ENCODE results near the gene ANAPC13. TPM values are rescaled to one million over a fixed set of nuclear protein-coding genes. Genes with fewer than 3 reads are reported as not detected.

The ANAPC13 gene
- total and polyA plus RNA-seq, 2 experiments from 2014 or later: 119 to 149 TPM

DNA sequence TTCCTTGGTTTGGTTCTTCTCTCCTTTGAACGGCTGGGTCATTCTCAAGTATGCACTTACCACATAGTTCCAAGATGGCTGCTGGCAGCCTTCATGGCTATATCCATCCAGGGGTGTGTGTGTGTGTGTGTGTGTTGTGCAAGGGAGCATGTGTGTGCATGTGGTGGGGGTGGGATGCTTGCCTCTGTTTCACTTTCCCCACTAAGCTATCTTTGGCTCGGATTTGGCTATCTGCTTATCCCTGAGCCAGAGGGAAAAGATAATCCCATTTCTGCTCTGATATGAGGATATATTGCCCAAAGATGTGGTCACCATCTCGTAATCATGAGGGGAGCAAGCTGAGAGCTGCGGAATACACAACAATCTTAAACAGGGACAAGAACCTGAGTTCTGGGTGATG is 26.2 kb downstream of the ANAPC13 start:
- Histone ChIP-seq H3K4me1 (ENCODE audit: insufficient read depth) (peaks cover 22% of the 10 kb centered on the region), H3K27me3 (no peaks in the 10 kb centered on the region), H3K36me3 (replicated peaks; ENCODE audit: insufficient read depth, low read depth) (no peaks in the 10 kb centered on the region), H3K9me2 (replicated peaks; ENCODE audit: insufficient read depth) (no peaks in the 10 kb centered on the region), H2AFZ (no peak overlapping the region), H3K79me2 (no peaks in the 10 kb centered on the region), H3K4me3 (no peak overlapping the region), H3K9me3 (ENCODE audit: low read depth) (no peaks in the 10 kb centered on the region), H3K27ac (no peak overlapping the region), H4K20me1 (ENCODE audit: insufficient read depth, poor library complexity, severe bottlenecking) (no peaks in the 10 kb centered on the region), H3K4me2 (no peak overlapping the region)
- TF ChIP-seq, protein P1, sequence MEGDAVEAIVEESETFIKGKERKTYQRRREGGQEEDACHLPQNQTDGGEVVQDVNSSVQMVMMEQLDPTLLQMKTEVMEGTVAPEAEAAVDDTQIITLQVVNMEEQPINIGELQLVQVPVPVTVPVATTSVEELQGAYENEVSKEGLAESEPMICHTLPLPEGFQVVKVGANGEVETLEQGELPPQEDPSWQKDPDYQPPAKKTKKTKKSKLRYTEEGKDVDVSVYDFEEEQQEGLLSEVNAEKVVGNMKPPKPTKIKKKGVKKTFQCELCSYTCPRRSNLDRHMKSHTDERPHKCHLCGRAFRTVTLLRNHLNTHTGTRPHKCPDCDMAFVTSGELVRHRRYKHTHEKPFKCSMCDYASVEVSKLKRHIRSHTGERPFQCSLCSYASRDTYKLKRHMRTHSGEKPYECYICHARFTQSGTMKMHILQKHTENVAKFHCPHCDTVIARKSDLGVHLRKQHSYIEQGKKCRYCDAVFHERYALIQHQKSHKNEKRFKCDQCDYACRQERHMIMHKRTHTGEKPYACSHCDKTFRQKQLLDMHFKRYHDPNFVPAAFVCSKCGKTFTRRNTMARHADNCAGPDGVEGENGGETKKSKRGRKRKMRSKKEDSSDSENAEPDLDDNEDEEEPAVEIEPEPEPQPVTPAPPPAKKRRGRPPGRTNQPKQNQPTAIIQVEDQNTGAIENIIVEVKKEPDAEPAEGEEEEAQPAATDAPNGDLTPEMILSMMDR (IDR thresholded peaks at IDR 0.05; ENCODE audit: poor library complexity): no peak
- TF ChIP-seq EZH2 (IDR thresholded peaks at IDR 0.05; ENCODE audit: borderline replicate concordance): no peak
- TF ChIP-seq EZH2phosphoT487 (IDR thresholded peaks at IDR 0.05; ENCODE audit: low read depth, severe bottlenecking, unreplicated experiment): no peak
- DNase-seq (ENCODE audit: low spot score): no peak
- WGBS (ENCODE audit: low lambda C conversion rate, missing lambda C conversion rate): 81% methylated on average over 4 of the region's 4 CpGs

DNA sequence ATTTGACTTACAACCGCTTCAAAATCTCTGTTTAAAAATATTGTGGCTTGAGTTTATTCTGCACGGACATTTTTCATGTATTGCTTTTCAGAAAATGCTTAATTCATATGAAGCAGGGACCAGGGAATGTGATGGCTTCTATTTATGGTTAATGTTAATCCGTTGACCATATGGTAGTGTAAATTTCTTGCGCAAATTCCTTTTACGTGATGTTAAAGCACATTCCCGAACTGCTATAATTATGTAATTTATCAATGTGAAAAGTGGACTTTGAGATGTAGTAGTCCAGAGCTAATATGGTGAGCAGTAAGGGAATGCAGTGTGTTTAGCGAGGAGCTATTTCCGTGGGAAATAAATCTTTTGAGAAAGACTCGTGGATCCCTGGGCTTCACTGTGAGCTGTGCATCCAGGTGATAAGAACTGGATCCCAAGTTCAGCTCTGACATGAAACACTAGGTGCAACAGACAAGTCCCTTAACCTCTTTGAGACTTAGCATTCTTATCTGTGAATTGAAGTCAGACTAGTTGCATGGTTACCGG is 27.3 kb downstream of the ANAPC13 start:
- no peak overlapping the region for H3K4me3 ChIP-seq
- no peaks in the 10 kb centered on the region for H3K79me2 ChIP-seq
- no peaks in the 10 kb centered on the region for H3K9me2 ChIP-seq (replicated peaks; ENCODE audit: insufficient read depth)
- no peaks in the 10 kb centered on the region for H3K27me3 ChIP-seq
- no peak overlapping the region for H3K27ac ChIP-seq
- no peaks in the 10 kb centered on the region for H4K20me1 ChIP-seq (ENCODE audit: insufficient read depth, poor library complexity, severe bottlenecking)
- no peak overlapping the region for H2AFZ ChIP-seq
- H3K9me3 ChIP-seq (ENCODE audit: low read depth): no peaks in the 10 kb centered on the region
- no peak overlapping the region for H3K4me2 ChIP-seq
- WGBS (ENCODE audit: low lambda C conversion rate, missing lambda C conversion rate): 72% methylated on average over 10 of the region's 10 CpGs
- no peak for DNase-seq (ENCODE audit: low spot score)
- H3K36me3 ChIP-seq (replicated peaks; ENCODE audit: insufficient read depth, low read depth): no peaks in the 10 kb centered on the region
- TF ChIP-seq, protein P1 (IDR thresholded peaks at IDR 0.05; ENCODE audit: poor library complexity): no peak
- no peak for TF ChIP-seq EZH2phosphoT487 (IDR thresholded peaks at IDR 0.05; ENCODE audit: low read depth, severe bottlenecking, unreplicated experiment)
- no peak for TF ChIP-seq EZH2 (IDR thresholded peaks at IDR 0.05; ENCODE audit: borderline replicate concordance)
- H3K4me1 ChIP-seq (ENCODE audit: insufficient read depth): peaks cover 18% of the 10 kb centered on the region

DNA sequence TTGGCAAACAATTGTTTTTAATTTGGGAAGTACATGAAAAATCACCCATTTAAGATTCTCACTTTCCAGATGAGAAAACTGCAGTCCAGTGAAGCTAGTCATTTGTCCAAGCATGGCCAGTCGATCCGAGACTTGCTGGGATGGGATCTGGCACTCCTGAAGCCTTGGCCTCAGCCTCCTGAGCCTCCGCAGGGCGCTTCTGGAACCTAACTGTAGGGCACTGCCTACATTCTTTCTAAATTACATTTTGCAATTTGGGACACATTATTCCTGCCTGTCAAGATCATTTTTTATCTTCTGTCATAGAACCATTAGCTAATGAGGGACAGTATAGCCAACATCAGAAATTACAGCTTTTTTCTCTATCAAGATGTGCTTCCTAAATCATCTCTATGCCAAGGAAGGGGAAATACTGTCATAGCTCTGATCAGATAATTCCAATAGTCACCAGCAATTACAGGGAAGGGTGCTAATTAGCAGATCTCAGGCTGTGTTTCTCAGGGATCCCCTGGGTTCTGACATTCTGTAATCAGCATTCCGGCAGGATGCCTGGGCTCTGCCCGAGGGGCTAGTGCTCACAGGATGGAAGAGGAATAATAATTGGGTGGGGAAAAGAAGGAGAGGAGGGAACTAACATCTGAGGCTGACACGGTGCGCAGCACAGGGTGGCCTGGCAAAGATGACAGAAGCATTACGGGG is 28.3 kb downstream of the ANAPC13 start:
- Histone ChIP-seq H3K4me2 (no peak overlapping the region), H3K9me3 (ENCODE audit: low read depth) (no peaks in the 10 kb centered on the region), H4K20me1 (ENCODE audit: insufficient read depth, poor library complexity, severe bottlenecking) (no peaks in the 10 kb centered on the region), H3K36me3 (replicated peaks; ENCODE audit: insufficient read depth, low read depth) (no peaks in the 10 kb centered on the region), H3K4me1 (ENCODE audit: insufficient read depth) (peaks cover 10% of the 10 kb centered on the region), H3K9me2 (replicated peaks; ENCODE audit: insufficient read depth) (no peaks in the 10 kb centered on the region), H3K79me2 (no peaks in the 10 kb centered on the region), H3K27me3 (no peaks in the 10 kb centered on the region), H3K4me3 (no peak overlapping the region), H2AFZ (no peak overlapping the region), H3K27ac (no peak overlapping the region)
- no peak for DNase-seq (ENCODE audit: low spot score)
- TF ChIP-seq, protein P1 (IDR thresholded peaks at IDR 0.05; ENCODE audit: poor library complexity): no peak
- TF ChIP-seq EZH2 (IDR thresholded peaks at IDR 0.05; ENCODE audit: borderline replicate concordance): no peak
- no peak for TF ChIP-seq EZH2phosphoT487 (IDR thresholded peaks at IDR 0.05; ENCODE audit: low read depth, severe bottlenecking, unreplicated experiment)
- 79% methylated on average over 9 of the region's 9 CpGs for WGBS (ENCODE audit: low lambda C conversion rate, missing lambda C conversion rate)

All from hepatocyte (in vitro differentiated cells).